Measurements from ENCODE around the gene ACKR3. TPM values are rescaled to one million over a fixed set of nuclear protein-coding genes. Genes with fewer than 3 reads are reported as not detected.
A peak's percentile ranks its signal among the peaks of the same experiment; 100 is the strongest.

Gene ACKR3
- total RNA-seq, 1 experiment from 2014 or later: 3.9 TPM

DNA sequence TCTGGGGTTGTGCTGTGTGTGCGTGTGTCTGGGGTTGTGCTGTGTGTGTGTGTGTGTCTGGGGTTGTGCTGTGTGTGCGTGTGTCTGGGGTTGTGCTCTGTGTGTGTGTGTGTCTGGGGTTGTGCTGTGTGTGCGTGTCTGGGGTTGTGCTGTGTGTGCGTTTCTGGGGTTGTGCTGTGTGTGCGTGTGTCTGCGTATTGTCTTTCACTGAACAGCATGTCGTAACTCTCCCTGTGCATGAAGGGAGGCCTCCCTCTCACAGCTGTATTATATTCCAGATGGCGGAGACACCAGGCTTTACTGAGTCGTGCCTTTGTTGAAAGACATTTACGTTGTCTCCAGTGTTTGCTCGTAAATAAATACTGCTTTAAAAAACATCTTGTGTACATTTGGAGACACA lies 5.9 kb downstream of the ACKR3 start:
- no peak for DNase-seq
- no peak overlapping the region for H3K4me3 ChIP-seq (ENCODE audit: low read depth, low read length)
- TF ChIP-seq, protein P1, sequence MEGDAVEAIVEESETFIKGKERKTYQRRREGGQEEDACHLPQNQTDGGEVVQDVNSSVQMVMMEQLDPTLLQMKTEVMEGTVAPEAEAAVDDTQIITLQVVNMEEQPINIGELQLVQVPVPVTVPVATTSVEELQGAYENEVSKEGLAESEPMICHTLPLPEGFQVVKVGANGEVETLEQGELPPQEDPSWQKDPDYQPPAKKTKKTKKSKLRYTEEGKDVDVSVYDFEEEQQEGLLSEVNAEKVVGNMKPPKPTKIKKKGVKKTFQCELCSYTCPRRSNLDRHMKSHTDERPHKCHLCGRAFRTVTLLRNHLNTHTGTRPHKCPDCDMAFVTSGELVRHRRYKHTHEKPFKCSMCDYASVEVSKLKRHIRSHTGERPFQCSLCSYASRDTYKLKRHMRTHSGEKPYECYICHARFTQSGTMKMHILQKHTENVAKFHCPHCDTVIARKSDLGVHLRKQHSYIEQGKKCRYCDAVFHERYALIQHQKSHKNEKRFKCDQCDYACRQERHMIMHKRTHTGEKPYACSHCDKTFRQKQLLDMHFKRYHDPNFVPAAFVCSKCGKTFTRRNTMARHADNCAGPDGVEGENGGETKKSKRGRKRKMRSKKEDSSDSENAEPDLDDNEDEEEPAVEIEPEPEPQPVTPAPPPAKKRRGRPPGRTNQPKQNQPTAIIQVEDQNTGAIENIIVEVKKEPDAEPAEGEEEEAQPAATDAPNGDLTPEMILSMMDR (IDR thresholded peaks at IDR 0.05; ENCODE audit: insufficient read depth in 1 of 2, low read depth in 1 of 2, low read length in 1 of 2, severe bottlenecking in 1 of 2, unreplicated experiment in 1 of 2): no peak
- Mint-ChIP-seq H3K27me3 (ENCODE audit: insufficient read depth, unreplicated experiment) (no peaks in the 10 kb centered on the region), H3K9me3 (ENCODE audit: unreplicated experiment) (no peaks in the 10 kb centered on the region), H3K4me3 (ENCODE audit: unreplicated experiment) (no peak overlapping the region), H3K4me1 (ENCODE audit: low read depth, unreplicated experiment) (no peaks in the 10 kb centered on the region), H3K27ac (ENCODE audit: unreplicated experiment) (no peak overlapping the region), H3K36me3 (ENCODE audit: insufficient read depth, unreplicated experiment) (no peaks in the 10 kb centered on the region)
- H3K4me1 ChIP-seq: peaks cover 4% of the 10 kb centered on the region; the same call in 1 of the 2 replicates
- H3K9me3 ChIP-seq: no peaks in the 10 kb centered on the region
- CTCF ChIA-PET: no interaction called here
- H3K36me3 ChIP-seq (ENCODE audit: control insufficient read depth, insufficient read depth, low read length): no peaks in the 10 kb centered on the region
- no peaks in the 10 kb centered on the region for H3K27me3 ChIP-seq (replicated peaks; ENCODE audit: control insufficient read depth, insufficient read depth, low read length)
- intact Hi-C loops (cut with micrococcal nuclease; ENCODE audit: unreplicated experiment): no loop called here
- BruUV-seq (replicated peaks): no TSS peak
- POLR2A ChIA-PET: no interaction called here

DNA sequence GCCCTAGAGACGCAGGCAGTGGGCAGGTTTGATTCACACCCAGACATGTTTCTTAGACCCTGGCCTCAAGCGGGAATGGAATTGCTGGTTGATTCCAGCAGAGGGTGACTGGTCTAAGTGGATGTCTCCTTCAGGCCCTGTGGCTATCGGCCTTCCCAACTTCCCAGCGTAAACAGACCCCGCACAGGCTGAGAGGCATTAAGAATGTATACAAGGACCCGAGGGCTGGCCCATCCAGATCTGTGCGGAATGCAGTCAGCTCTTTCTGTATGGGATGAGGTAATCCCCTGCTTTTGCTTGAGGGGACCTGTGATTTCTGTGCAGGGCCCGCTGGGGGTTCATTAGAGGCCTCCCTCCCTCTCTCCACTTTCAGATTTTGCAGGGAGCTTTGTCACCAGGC lies 6.5 kb downstream of the ACKR3 start:
- H3K27me3 ChIP-seq (replicated peaks; ENCODE audit: control insufficient read depth, insufficient read depth, low read length): no peaks in the 10 kb centered on the region
- H3K4me3 Mint-ChIP-seq (ENCODE audit: unreplicated experiment): no peak overlapping the region
- POLR2A ChIA-PET: no interaction called here

DNA sequence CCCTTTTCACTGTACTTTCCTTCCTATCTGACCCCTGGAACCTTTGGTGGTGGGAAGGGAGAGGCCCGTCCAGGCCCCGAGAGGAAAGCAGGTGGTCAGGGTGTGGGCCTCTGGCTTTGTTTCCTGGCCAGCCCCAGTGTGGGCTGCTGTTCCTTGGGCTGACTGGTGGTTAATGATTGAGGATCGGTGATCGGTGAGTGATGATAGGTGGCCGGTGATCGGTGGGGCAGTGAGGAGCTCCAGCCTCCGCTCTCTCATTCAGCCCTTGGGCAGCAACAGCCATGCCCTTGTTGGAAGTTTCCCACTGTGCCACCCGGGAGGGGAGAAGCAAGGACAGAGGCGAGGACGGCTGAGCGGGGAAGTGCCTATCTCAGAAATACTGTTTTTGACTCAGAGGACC lies 7.3 kb downstream of the ACKR3 start:
- no TSS peak for BruUV-seq (replicated peaks)
- no peak overlapping the region for H3K4me3 Mint-ChIP-seq (ENCODE audit: unreplicated experiment)
- H3K27ac Mint-ChIP-seq (ENCODE audit: unreplicated experiment): no peak overlapping the region
- Histone ChIP-seq H3K36me3 (ENCODE audit: control insufficient read depth, insufficient read depth, low read length) (no peaks in the 10 kb centered on the region), H3K9me3 (no peaks in the 10 kb centered on the region), H3K27me3 (replicated peaks; ENCODE audit: control insufficient read depth, insufficient read depth, low read length) (no peaks in the 10 kb centered on the region), H3K4me3 (ENCODE audit: low read depth, low read length) (no peak overlapping the region), H3K4me1 (peaks cover 3% of the 10 kb centered on the region; the same call in 1 of the 2 replicates)
- ChIA-PET POLR2A (no interaction called here), CTCF (no interaction called here)
- intact Hi-C loops (cut with micrococcal nuclease; ENCODE audit: unreplicated experiment): no loop called here
- H3K27me3 Mint-ChIP-seq (ENCODE audit: insufficient read depth, unreplicated experiment): no peaks in the 10 kb centered on the region
- no peaks in the 10 kb centered on the region for H3K9me3 Mint-ChIP-seq (ENCODE audit: unreplicated experiment)
- no peaks in the 10 kb centered on the region for H3K36me3 Mint-ChIP-seq (ENCODE audit: insufficient read depth, unreplicated experiment)
- TF ChIP-seq, protein P1 (IDR thresholded peaks at IDR 0.05; ENCODE audit: insufficient read depth in 1 of 2, low read depth in 1 of 2, low read length in 1 of 2, severe bottlenecking in 1 of 2, unreplicated experiment in 1 of 2): no peak
- DNase-seq: no peak
- H3K4me1 Mint-ChIP-seq (ENCODE audit: low read depth, unreplicated experiment): no peaks in the 10 kb centered on the region

More for the DNA sequence above, 6.5 kb downstream of the ACKR3 start:
- TF ChIP-seq, protein P1 (IDR thresholded peaks at IDR 0.05; ENCODE audit: insufficient read depth in 1 of 2, low read depth in 1 of 2, low read length in 1 of 2, severe bottlenecking in 1 of 2, unreplicated experiment in 1 of 2): no peak
- CTCF ChIA-PET: no interaction called here
- H3K4me3 ChIP-seq (ENCODE audit: low read depth, low read length): no peak overlapping the region
- no peaks in the 10 kb centered on the region for H3K36me3 ChIP-seq (ENCODE audit: control insufficient read depth, insufficient read depth, low read length)
- no peaks in the 10 kb centered on the region for H3K36me3 Mint-ChIP-seq (ENCODE audit: insufficient read depth, unreplicated experiment)
- no peaks in the 10 kb centered on the region for H3K9me3 Mint-ChIP-seq (ENCODE audit: unreplicated experiment)
- no peaks in the 10 kb centered on the region for H3K27me3 Mint-ChIP-seq (ENCODE audit: insufficient read depth, unreplicated experiment)
- no peaks in the 10 kb centered on the region for H3K4me1 Mint-ChIP-seq (ENCODE audit: low read depth, unreplicated experiment)
- peak; percentile 9 to 39 for DNase-seq
- H3K4me1 ChIP-seq: peaks cover 3% of the 10 kb centered on the region; the same call in 1 of the 2 replicates
- intact Hi-C loops (cut with micrococcal nuclease; ENCODE audit: unreplicated experiment): no loop called here
- BruUV-seq (replicated peaks): no TSS peak
- no peaks in the 10 kb centered on the region for H3K9me3 ChIP-seq
- no peak overlapping the region for H3K27ac Mint-ChIP-seq (ENCODE audit: unreplicated experiment)

Measured in Caco-2 (cell line).